Esophagus muscularis mucosa (tissue), 4 donors: ENCODE results near the gene PEAR1. TPM values are rescaled to one million over a fixed set of nuclear protein-coding genes. Genes with fewer than 3 reads are reported as not detected.

Experiments used
- DNase-seq: peaks from one replicate; pipeline ENCODE4 v3.0.0-alpha.2; 2017; ENCODE audit errors: extremely low spot score
- H3K27ac ChIP-seq, 4 donors: fragments of 200-600 bp; sonication (generic); replicated peaks in 1 of 4; 1 replicate in 3 of 4; 2 replicates in 1 of 4; pipeline ENCODE4 v1.5.1; 2016 to 2019; ENCODE audit warnings: mild to moderate bottlenecking in 1 of 4
- H3K27me3 ChIP-seq, 4 donors: fragments of 200-600 bp; sonication (generic); one replicate each; pipeline versions ENCODE4 v1.5.1 to v1.6.0; 2016 to 2019
- H3K36me3 ChIP-seq, 4 donors: fragments of 200-600 bp; sonication (generic); one replicate each; pipeline ENCODE4 v1.5.1; 2016 to 2019
- H3K4me1 ChIP-seq, 4 donors: fragments of 200-600 bp; sonication (generic); one replicate each; pipeline ENCODE4 v1.5.1; 2016 to 2019
- H3K4me3 ChIP-seq, 4 donors: fragments of 200-600 bp; sonication (generic); 1 replicate in 2 of 4; 2 replicates in 2 of 4; pipeline ENCODE4 v1.5.1; 2016 to 2019; ENCODE audit warnings: mild to moderate bottlenecking in 4 of 4, moderate library complexity in 1 of 4
- H3K9me3 ChIP-seq, 4 donors: fragments of 200-600 bp; sonication (generic); 1 replicate in 3 of 4; 2 replicates in 1 of 4; pipeline ENCODE4 v1.5.1; 2016 to 2019
- CTCF ChIP-seq, 3 experiments: fragments of 200-600 bp in 2 of 3; fragments of 450-650 bp in 1 of 3; sonication (generic) in 2 of 3; IDR thresholded peaks; one replicate each; pipeline ENCODE4 v1.5.1; 2017 to 2019; ENCODE audit warnings: antibody characterized with exemption in 3 of 3, mild to moderate bottlenecking in 2 of 3, moderate library complexity in 1 of 3
- EP300 ChIP-seq: sonication (generic); formaldehyde crosslinking; IDR thresholded peaks from one replicate; pipeline ENCODE4 v1.6.1; 2017; ENCODE audit warnings: antibody characterized with exemption
- POLR2A ChIP-seq: fragments of 450-650 bp; IDR thresholded peaks from one replicate; pipeline ENCODE4 v1.6.1; 2017; ENCODE audit warnings: antibody characterized with exemption, moderate library complexity, mild to moderate bottlenecking, low read depth
- POLR2AphosphoS5 ChIP-seq, 2 donors: sonication (generic); formaldehyde crosslinking; IDR thresholded peaks; one replicate each; pipeline ENCODE4 v1.6.1; 2017; ENCODE audit warnings: antibody characterized with exemption in 2 of 2
- WGBS: methylation state at CpG from one replicate; pipeline ENCODE4 v1.1.5; 2018; 5-methylcytosine and 5-hydroxymethylcytosine counted together
- intact Hi-C: fragments of 100-400 bp; cut with DNase I; formaldehyde crosslinking; loops from one replicate; pipeline ENCODE4 v1.15.1; 2023
- total RNA-seq, 4 donors: library from RNA; depleted of rRNA; stranded (reverse); fragments of >200 nt; gene quantifications; one replicate each; pipeline versions ENCODE4 v1.1.0 to v1.2.1, GENCODE V29; 2016

The PEAR1 gene
- total RNA-seq, 4 donors from 2014 or later: 6.1 to 13.6 (median 10.9) TPM

GRCh38 chr1:156885314-156885713 is 8.2 kb upstream of the PEAR1 start:
- Histone ChIP-seq H3K27ac (no peak overlapping the region), H3K9me3 (no peaks in the 10 kb centered on the region), H3K27me3 (peaks cover 0 to 75% (median 0%) of the 10 kb centered on the region in 4 donors), H3K36me3 (no peaks in the 10 kb centered on the region), H3K4me1 (peaks cover 0 to 6% (median 3%) of the 10 kb centered on the region in 4 donors), H3K4me3 (no peak overlapping the region)
- intact Hi-C loops: loop anchor here (10.0 kb wide), 1 partner anchor 201 kb away; no protein-coding TSS in a partner anchor
- DNase-seq: no peak
- 64% methylated on average over 1 of the region's 1 CpG for WGBS
- no peak for TF ChIP-seq CTCF (IDR thresholded peaks at IDR 0.05)
- TF ChIP-seq EP300: no peak
- no peak for TF ChIP-seq POLR2AphosphoS5 (IDR thresholded peaks at IDR 0.05)
- TF ChIP-seq POLR2A: no peak

- Histone ChIP-seq H3K4me3 (no peak overlapping the region), H3K27ac (no peak overlapping the region), H3K27me3 (peaks cover 0 to 69% (median 0%) of the 10 kb centered on the region in 4 donors), H3K4me1 (peaks cover 0 to 6% (median 3%) of the 10 kb centered on the region in 4 donors), H3K9me3 (no peaks in the 10 kb centered on the region), H3K36me3 (no peaks in the 10 kb centered on the region)
- intact Hi-C loops: loop anchor here (10.0 kb wide), 1 partner anchor 201 kb away; no protein-coding TSS in a partner anchor
- WGBS: 73% methylated on average over 13 of the region's 13 CpGs
- no peak for DNase-seq
- TF ChIP-seq POLR2A: no peak
- no peak for TF ChIP-seq CTCF (IDR thresholded peaks at IDR 0.05)
- no peak for TF ChIP-seq POLR2AphosphoS5 (IDR thresholded peaks at IDR 0.05)
- TF ChIP-seq EP300: no peak
These were observed 7.6 kb upstream of the PEAR1 start for GRCh38 chr1:156885880-156886355.

GRCh38 chr1:156886583-156887281 is 6.8 kb upstream of the PEAR1 start:
- no peak overlapping the region for H3K27ac ChIP-seq
- H3K27me3 ChIP-seq: peaks cover 0 to 63% (median 0%) of the 10 kb centered on the region in 4 donors
- WGBS: 60% methylated on average over 5 of the region's 6 CpGs
- no peaks in the 10 kb centered on the region for H3K9me3 ChIP-seq
- H3K4me1 ChIP-seq: peaks cover 0 to 7% (median 3%) of the 10 kb centered on the region in 4 donors
- no peak for TF ChIP-seq CTCF (IDR thresholded peaks at IDR 0.05)
- no peak for TF ChIP-seq POLR2A
- DNase-seq: no peak
- intact Hi-C loops: loop anchor here (10.0 kb wide), 1 partner anchor 202 kb away; no protein-coding TSS in a partner anchor
- no peaks in the 10 kb centered on the region for H3K36me3 ChIP-seq
- no peak overlapping the region for H3K4me3 ChIP-seq

DNA sequence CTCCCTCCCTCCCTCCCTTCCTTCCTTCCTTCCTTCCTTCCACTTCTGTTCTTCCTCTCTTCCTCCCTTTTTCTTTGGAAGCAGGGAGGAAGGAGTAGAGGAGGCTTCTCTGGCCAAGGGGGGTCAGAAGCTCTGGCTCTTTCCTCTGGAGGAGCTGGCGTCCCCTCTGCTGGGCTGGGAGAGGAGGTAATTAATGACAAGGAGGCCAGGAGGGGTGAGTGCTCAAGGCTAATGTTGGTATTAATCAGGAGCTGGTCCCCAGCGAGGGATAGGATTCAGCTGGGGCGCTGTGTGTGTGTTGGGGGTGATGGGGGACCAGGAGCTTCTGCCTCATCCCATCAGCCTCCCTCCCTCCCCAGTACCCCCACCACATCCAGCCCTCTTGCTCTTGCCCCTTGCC is 6.2 kb upstream of the PEAR1 start:
- WGBS: 57% methylated on average over 1 of the region's 3 CpGs
- no peaks in the 10 kb centered on the region for H3K36me3 ChIP-seq
- intact Hi-C loops: loop anchor here (10.0 kb wide), 1 partner anchor 203 kb away; no protein-coding TSS in a partner anchor
- H3K4me1 ChIP-seq: peaks cover under 1 to 13% (median 8%) of the 10 kb centered on the region in 4 donors
- no peak overlapping the region for H3K4me3 ChIP-seq
- no peak for DNase-seq
- no peak overlapping the region for H3K27ac ChIP-seq
- TF ChIP-seq POLR2AphosphoS5 (IDR thresholded peaks at IDR 0.05): no peak
- no peak for TF ChIP-seq EP300
- TF ChIP-seq CTCF (IDR thresholded peaks at IDR 0.05): no peak
- TF ChIP-seq POLR2A: no peak
- H3K27me3 ChIP-seq: peaks cover 0 to 63% (median 2%) of the 10 kb centered on the region in 4 donors
- H3K9me3 ChIP-seq: no peaks in the 10 kb centered on the region
